Hematopoietic multipotent progenitor cell treated with erythropoietin and hydrocortisone succinate and interleukin-3 and kit ligand, for 8 days (in vitro differentiated cells): Measurements from ENCODE around the gene TOPBP1.
A peak's percentile ranks its signal among the peaks of the same experiment; 100 is the strongest.
"Not testable (repeated sequence)": the region's sequence is repeated elsewhere in the genome, so short reads cannot be mapped to it uniquely, and the experiment has no call there.

ENCODE experiments used
- DNase-seq: peaks from one replicate; pipeline ENCODE4 v3.0.0-alpha.2; 2015

Gene TOPBP1

DNA sequence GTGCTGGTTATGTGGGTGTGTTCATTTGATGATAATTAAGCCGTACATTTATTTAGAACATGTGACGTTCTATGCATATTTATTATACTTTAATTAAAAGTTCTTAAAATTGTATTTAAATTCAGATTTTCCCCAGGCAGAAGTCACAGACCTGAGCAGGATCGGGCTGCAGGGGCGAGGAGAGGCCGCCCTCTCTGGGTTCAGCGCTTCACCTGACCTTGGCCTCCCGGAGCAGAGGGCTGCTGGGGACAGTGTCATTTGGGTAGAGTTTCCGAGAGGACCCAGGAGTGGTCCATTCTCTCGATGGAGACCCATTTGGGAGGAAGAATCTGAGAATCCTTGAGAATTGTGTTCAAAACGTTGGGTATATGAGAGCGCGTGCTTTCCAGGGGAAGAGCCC is 12.0 kb upstream of the TOPBP1 start:
- no peak for DNase-seq

- DNase-seq = no peak
These were observed 10.7 kb upstream of the TOPBP1 start for GRCh38 chr3:133672461-133672860.

DNA sequence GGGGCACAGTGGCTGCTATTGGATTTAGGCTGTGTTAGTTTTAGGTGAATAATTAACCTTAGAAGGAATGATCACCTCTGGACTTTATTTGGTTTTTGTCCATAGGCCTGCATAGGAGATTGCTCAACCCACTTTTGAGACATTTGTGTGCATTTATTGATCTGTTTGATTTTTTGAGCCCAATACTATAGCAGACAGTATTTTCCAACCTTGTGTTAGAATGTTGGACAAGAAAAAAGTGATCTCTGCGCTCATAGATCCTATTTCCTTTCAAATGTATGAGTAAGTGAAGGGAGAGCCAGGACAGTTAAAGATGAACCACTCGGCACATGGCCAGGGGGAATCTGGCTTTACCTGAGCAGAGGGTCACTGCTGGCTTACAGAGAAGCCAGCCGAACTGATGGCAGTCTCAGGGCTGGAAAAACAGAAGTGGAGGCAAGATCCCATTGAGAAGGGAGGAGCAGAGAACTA is 8.8 kb upstream of the TOPBP1 start:
- no peak for DNase-seq

DNA sequence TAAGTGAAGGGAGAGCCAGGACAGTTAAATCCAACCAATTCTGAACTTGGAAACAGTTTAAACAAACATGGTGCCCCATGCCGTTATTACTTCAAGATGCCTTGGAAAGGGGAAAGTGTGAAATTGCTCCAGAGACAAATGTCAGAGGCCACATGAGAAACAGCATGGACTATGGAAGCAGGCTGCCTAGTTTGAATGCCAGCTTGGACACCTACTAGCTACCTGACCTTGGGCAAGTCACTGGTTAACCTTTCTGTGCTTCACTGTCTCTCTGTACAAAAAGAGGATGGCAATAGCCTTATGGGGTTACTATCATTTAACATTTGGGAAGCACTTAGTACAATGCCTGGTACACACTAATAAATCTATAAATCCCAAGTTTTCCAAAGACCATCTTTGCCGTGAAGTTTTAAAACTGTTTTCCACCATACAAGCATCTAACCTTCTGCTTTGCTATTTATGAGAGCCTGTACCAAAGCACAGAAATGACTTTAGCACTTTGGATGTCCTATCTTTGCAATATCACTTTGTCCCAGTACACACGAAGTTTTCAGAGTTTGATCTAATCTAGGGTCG is 8.3 kb upstream of the TOPBP1 start:
- no peak for DNase-seq

GRCh38 chr3:133667118-133667517 is 5.4 kb upstream of the TOPBP1 start:
- DNase-seq = no peak

- DNase-seq = not testable (repeated sequence)
These were observed 3.4 kb upstream of the TOPBP1 start for GRCh38 chr3:133665188-133665587.

- DNase-seq = peak; percentile 86
These were observed 2.0 kb upstream of the TOPBP1 start for GRCh38 chr3:133663569-133664313.

DNA sequence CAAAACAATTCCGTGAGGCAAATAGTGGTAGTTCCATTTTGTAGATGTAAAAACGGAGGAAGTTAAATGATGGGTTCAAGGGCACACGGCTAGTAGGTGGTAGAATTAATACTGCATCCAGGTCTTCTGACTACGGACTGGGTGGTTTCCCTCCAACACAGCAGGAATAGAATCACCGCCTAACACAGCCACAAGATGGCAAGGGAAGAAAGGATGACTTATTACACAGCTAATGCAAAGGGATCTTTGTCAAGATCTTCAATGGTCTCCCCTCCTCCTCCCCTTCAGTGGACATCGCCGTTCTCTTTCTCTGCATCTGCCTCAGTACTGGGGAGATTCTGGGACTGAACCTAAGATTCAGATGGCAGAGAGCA is 524 bp upstream of the TOPBP1 start:
- DNase-seq = peak; percentile 49

- no peak for DNase-seq
These were observed 1.9 kb downstream of the TOPBP1 start for GRCh38 chr3:133659806-133660205.

GRCh38 chr3:133655731-133656515 is 5.8 kb downstream of the TOPBP1 start:
- DNase-seq = peak; percentile 71

- no peak for DNase-seq
These were observed 12.2 kb downstream of the TOPBP1 start for GRCh38 chr3:133649486-133650068.

- peak; percentile 44 for DNase-seq
These were observed 17.0 kb downstream of the TOPBP1 start for GRCh38 chr3:133644768-133645167.

DNA sequence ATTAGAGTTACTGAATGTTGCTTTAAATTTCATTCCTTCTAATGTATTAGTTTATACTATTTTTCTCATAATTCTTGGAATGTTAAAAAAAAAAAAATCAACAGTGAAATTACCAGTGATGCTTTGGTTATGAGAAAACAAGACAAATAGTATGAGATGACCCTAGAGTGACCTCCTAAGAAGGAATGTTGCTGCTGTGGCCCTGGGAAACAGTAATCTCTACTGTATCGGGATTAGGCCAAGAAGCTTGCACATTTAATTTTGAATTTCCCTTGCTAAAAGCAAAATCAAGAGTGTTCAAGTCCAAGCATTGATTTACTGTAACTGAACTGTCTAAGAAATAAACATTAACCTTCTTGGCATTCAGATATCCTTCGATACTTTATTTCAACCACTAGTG is 18.1 kb downstream of the TOPBP1 start:
- no peak for DNase-seq

DNA sequence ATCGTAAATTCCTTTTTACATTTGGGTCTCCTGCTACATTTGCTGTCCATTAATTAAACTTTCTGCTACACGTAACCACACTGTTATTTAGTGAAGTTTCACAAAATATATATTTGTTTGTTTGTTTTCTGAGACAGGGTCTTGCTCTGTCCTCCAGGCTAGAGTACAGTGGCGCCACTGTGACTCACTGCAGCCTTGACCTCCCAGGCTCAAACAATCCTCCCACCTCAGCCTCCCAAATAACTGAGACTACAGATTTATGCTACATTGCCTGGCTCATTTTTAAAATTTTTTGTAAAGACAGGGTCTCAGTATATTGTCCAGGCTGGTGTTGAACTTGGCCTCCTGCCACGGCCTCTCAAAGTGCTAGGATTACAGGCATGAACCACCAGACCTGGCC is 20.5 kb downstream of the TOPBP1 start:
- no peak for DNase-seq

GRCh38 chr3:133633439-133633838 is 28.3 kb downstream of the TOPBP1 start:
- no peak for DNase-seq

DNA sequence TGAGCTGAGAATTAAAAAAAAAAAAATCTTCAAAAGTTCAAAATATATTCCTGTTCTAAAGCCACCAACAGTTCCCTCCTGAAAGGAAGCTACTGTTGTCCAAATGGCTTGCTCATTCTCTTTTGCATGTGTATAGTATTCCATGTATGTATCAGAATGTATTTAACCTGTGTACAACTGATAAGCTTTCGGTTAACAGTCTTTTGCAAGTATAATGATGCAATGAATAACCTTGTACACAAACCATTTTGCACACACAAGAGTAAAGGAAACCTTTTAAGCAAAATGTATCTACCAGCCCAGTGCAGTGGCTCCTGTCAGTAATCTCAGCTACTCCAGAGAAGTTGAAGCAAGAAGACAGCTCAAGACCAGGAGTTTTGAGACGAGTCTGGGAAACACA is 32.6 kb downstream of the TOPBP1 start:
- DNase-seq = peak; percentile 50

DNA sequence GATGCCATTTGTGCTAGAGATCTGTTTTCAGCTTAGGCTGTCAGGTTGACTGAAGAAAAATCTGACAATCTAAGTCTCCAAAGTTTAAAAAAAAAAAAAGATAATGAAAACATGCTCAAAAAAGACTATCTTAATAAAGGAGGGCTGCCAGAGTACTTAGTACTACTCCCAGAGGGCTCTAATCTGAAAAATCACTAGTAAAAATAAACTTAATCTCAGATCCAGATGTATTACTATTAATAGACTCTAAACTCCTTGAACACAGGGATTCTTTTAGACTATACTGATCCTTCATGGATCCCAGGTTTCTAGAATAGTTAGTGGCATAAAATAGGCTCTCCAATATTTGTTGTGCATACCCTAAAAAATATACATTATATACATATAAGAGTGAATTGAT is 34.0 kb downstream of the TOPBP1 start:
- DNase-seq = no peak

- no peak for DNase-seq
These were observed 41.5 kb downstream of the TOPBP1 start for GRCh38 chr3:133620066-133620784.

DNA sequence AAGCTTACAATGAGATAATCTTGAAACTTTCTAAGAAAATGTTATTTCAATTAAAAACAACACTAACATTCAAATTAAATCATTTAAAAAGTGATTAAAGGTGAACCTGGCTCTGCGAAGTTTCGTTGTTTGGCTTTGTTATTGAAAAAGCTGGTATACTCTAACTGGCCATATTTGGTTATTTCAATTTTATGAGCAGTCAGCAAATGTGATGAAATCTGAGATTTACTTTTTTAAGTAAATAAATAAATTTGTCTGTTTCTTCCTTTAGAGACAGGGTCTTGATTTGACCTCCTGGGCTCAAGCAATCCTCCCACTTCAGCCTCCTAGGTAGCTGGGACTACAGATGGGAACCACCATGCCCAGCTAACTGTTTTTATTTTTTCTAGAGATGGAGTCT is 50.2 kb downstream of the TOPBP1 start:
- no peak for DNase-seq

DNA sequence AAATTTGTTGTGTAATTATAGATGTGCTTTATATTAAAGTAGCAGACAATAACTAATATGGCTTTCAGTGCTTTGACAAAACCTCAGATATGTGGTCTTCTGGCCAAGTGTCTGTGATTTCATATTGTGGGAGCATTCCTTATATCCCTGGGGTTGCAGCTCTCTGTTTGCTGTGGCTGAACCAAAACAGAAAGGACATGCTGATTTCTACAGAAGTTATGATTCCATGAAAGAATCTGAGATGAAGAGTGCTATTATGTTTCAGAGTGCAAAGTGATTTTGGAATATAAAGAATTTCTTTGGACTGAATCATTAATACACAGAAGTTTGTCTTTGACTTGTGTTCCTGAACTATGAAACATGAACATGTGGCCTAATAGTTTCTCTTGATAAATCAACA is 51.7 kb downstream of the TOPBP1 start:
- DNase-seq = no peak

GRCh38 chr3:133608388-133608787 is 53.4 kb downstream of the TOPBP1 start:
- no peak for DNase-seq

- DNase-seq = no peak
These were observed 53.9 kb downstream of the TOPBP1 start for GRCh38 chr3:133607816-133608215.

DNA sequence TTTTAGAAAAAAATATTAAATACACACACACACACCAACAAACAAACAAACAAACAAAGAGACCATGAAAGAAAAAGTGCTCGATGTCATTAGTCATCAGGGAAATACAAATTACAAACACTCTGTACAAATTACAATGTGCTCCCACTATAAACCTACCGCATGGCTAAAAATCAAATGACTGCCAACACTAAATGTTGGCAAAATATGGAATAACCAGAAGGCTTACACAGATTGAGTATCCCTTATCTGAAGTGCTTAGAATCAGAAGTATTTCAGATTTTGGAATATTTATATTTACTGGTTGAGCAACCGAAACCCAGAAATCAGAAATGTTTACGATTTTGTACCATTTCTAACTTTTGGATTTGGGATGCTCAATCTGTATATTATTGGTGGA is 54.8 kb downstream of the TOPBP1 start:
- no peak for DNase-seq
